SKM-1 treated with dmso at 0.1 percent for 144 hours (cell line): Measurements from ENCODE around the gene MYO7B.
A peak's percentile ranks its signal among the peaks of the same experiment; 100 is the strongest.

Source experiments
- DNase-seq: peaks from one replicate; lab custom pipeline; 2025; ENCODE audit not compliant: unreplicated experiment; lab: John Stamatoyannopoulos, UW

Gene MYO7B

DNA sequence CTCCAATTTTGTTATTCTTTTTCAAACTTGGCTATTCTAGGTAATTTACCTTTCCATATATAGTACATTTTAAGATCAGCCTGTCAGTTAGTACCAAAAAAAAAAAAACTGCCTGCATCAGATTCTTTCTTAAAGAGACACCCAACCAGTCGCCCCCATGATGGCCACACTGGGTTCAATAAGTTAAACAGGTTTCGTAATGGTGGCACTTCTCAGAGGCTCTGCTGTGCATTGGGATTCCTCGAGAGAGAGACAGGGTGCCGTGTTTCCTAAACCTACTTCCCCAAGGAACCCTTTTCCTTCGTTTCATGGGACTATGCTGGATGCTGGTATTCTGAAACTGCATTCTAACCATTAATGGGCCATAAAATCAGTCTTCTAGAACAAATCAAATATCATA lies 37.4 kb downstream of the MYO7B start:
- DNase-seq, result no peak

DNA sequence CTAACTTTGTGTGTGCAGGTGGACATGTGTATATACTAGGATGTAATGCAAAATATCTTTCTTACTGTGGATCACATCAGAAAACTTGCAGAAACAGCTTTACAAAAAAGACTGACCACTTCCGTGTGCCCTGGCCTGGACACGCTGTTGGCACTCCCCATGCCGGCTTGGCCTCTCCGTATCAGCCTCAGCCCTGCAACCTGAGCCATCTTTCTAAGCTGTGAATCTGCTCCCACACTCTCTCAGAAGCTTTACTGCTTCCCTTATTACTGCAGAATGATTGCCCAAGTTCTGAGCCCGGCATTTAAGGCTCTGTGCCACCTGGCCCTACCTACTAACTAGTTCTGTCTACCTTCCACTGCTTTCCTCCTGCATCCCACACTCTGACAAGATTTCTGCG lies 37.8 kb downstream of the MYO7B start:
- no peak for DNase-seq

DNA sequence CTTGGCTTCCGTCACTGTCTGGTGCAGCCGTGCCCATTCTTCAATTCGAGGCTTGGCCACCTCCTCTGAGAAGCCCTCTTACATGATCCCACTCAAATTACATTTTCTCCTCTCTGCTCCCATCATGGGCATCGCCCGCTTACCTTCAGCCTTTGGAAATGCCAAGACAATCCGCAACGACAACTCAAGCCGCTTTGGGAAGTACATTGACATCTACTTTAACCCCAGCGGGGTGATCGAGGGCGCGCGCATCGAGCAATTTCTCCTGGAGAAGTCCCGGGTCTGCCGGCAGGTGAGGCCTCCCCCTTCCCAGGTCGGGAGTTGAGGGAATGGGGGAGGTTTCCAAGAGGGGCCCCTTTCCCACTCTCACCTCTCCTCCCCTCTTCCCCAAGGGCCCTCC lies 38.3 kb downstream of the MYO7B start:
- no peak for DNase-seq

DNA sequence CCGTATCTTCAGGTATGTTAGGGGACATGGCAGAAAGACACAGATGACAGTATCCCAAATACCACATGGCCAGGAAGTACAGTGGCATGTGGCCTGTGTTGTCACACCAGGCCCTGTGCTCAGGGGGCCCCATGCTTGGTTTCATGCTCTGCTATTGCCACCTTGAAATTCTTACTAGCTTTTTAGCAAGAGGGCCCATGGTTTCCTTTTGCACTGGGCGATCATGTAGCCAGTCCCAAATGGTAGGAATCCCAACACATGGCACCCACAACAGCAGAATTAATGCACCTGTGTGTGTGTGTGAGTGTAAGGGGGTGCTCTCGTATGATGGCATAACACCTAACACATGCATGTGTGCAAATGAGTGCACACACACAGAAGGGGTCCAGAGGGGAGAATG lies 39.2 kb downstream of the MYO7B start:
- no peak for DNase-seq

DNA sequence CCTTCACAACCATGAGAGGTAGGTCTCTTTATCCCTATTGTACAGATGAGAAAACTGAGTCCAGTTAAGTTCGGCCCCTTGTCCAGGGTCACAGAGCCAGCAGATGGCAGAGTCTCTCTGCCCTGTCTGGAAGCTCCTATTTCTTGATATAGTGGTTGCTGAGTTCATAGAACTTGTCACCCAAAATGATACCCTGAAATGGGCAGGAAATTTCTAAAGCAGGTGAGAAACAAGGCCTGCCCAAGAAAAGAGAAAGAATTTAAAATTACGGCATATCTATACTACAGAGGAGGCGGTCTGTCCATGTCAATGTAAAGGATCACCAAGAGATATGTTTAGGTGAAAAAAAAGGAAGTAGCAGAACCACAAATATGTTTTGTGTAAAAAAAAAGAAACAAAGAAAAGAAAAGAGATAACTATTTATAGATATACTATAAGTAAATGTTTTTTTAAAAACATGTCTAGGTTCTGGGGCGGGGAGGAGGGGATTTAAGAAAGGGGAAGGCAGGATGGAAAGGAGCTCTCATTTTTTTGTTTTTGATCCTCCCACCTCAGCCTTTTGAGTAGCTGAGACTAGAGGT lies 39.8 kb downstream of the MYO7B start:
- DNase-seq, result peak; percentile 41

DNA sequence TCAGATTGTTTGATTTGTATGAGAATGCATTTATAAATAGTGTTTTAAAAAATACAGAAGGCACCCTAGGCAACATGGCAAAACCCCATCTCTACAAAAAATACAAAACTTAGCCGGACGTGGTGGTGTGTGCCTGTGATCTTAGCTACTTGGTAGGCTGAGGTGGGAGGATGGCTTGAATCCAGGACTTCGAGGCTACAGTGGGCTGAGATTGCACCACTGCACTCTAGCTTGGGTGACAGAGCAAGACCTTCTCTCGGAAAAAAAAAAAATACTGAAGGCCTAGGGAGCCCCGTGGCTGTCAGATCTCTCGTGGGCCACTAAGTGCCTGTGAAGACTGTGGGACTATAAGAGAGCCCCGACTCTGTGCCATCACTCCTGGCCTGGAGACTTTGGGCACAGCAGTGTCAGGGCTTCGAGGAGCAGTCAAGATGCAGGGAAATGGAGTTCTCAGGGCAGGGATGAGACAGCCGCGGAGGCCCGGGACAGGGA lies 40.5 kb downstream of the MYO7B start:
- no peak for DNase-seq

DNA sequence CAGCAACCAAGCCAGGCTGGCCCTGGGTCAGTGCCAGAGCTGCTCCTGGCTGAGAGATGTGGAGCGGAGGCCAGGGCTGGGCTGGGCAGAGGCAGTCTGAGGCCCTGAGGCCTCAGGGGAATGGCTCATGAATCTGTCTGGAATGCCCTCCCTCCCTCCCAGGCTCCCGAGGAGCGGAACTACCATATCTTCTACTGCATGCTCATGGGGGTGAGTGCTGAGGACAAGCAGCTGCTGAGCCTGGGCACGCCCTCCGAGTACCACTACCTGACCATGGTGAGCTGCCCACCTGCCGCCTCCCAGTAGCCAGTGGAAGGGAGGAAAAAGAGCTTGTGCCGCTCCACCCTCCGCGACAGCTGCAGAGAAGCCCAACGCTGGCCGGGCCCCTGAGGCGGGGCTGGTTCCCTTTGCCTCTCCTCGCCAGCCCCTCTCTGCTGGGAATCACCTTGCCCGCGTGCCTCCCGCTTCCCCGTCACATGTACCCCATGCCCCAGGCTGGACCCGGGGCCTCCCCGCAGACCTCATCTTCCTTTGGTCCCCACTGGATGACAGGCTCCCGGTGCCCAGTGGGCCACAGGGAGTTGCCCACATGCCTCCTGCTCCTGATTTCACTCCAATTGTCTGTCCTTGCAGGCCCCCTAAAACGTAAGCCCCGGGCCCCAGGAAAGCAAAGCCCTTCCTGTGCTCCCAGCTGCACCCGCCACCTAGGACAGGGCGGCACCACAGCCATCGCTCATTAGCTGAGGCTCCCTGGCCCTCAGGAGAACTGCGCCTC lies 41.1 kb downstream of the MYO7B start:
- DNase-seq, result no peak

DNA sequence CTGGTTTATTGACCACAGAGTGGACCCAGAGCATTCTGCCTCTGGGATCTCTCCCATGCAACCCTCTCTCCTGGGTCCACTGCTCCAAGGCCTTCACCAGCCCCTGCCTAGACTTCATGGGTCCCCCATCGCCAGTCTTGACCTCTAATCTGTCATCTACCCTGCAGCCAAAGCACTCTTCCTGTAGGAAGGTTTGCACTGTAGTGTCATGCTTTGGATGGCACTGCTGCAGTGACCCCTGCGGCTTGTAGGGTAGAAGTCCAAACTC lies 41.7 kb downstream of the MYO7B start:
- DNase-seq, result no peak

DNA sequence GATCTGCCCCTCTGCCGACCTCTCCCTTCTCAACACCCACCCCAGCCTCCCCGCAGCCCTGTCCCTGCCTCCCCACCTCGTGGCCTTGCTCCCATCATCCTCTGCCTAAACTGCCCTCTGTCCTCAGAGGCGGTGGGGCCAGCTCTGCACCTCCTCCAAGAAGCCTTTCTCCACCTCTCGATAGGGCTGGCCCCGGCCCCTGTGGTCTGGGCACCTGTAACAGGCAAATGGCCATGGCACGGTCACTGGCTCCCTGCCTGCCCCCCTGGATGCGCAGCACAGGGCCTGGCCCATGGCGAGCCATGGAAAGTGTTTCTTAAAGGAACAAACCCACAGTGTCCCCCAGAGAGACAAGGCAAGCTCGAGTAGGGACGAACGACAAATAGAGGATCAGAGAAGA lies 42.0 kb downstream of the MYO7B start:
- no peak for DNase-seq

DNA sequence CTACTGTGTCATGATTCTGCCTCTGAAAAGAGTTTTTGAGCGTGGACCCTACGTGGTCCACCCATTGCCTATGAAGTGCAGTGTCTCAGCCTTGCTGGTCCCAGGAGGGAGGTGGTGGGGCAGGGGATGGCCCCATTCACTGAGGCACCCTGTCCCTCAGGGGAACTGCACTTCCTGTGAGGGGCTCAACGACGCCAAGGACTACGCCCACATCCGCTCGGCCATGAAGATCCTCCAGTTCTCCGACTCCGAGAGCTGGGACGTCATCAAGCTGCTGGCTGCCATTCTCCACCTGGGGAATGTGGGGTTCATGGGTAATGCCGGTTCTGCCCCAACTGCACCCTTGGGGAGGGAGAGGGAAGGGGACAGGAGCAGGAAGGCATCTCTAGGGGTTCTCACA lies 42.5 kb downstream of the MYO7B start:
- DNase-seq, result no peak

DNA sequence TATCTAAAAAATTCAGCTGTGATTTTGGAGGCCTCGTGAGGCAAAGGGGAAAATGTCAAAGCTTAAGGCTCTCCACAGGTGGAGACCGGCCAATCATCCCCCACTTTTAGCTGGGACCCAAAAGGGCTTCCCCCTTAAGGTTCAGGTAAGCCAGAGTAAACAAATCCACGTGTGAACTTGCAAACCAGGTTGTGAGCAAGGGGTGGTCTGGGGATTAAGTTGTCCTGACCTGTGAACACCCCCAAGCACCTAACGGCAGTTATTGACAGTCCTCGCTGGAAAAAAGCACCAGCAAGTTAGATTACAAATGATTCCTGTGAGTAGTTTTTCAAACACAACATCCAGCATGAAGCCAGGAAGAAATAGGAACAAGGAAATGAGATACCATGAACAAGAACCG lies 42.9 kb downstream of the MYO7B start:
- DNase-seq, result no peak

DNA sequence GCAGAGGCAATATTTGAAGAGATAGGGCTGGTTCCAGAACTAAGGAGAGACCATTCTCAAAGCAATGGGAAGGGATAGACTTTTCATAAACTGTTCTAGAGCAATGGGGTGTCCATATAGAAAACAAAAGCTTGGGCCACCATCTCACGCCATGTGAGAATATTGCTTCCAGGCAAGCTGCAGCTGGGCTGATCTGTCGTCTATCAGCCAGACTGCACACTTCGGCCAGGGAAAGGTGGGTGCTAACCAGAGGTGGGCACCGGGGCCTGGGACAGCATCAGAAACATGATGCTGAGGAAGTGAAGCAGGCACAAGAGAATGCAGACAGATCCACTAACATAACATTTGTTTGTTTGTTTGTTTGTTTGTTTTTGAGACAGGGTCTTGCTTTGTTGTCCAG lies 43.7 kb downstream of the MYO7B start:
- no peak for DNase-seq

DNA sequence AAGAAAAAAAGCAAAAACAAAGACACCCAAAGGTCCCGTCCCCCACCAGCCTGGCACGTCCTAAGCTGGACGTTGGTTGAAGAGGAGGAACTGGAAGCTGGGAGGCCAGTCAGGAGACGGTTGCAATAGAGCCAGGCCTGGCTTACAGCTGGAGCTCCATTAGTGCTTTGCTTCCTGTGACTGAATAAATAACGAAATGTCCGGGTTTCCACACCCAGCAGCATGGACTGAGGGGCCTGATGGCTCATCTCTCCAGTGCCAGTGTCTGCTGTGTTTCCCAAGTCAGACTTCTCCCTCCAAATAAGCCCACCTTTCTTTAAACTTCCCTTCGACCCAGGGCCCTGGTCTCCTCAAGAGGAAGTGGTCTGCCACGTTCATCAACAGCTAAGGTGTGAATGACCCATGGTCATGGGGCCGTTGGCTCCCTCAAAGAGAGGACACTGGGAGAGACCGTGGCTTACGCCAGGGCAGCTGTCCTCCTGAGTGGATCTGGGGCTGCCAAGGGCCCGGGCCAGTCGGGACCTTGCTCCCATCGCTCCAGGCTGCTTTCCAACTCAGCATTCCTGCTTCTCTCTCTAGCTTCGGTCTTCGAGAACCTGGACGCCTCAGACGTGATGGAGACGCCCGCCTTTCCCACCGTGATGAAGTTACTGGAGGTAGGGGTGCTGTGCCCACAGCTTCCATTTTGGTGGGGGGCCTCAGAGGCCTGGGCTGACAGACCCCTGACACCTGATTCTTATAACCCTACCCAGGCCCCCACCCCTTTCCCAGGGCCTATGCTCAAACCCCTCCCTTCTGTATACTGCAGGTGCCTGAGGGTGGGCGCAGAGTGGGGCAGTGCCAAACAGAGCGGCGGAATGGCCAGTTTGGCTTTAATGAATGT lies 44.9 kb downstream of the MYO7B start:
- peak; percentile 30 for DNase-seq

DNA sequence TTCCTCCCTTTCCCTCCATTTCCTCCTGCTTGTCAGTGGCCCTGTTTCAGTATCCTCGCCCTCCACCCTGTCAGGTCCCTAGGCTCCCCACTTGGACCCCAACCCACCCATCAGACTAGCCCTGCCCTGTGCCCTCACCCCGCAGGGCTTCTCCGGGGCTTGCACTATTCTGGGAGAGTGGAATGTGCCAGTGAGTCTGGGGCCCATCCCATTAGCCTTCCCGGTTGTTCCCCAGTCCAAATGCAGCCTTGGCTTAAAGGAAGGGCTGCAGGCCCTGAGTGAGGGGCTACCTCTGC lies 45.5 kb downstream of the MYO7B start:
- DNase-seq, result no peak

DNA sequence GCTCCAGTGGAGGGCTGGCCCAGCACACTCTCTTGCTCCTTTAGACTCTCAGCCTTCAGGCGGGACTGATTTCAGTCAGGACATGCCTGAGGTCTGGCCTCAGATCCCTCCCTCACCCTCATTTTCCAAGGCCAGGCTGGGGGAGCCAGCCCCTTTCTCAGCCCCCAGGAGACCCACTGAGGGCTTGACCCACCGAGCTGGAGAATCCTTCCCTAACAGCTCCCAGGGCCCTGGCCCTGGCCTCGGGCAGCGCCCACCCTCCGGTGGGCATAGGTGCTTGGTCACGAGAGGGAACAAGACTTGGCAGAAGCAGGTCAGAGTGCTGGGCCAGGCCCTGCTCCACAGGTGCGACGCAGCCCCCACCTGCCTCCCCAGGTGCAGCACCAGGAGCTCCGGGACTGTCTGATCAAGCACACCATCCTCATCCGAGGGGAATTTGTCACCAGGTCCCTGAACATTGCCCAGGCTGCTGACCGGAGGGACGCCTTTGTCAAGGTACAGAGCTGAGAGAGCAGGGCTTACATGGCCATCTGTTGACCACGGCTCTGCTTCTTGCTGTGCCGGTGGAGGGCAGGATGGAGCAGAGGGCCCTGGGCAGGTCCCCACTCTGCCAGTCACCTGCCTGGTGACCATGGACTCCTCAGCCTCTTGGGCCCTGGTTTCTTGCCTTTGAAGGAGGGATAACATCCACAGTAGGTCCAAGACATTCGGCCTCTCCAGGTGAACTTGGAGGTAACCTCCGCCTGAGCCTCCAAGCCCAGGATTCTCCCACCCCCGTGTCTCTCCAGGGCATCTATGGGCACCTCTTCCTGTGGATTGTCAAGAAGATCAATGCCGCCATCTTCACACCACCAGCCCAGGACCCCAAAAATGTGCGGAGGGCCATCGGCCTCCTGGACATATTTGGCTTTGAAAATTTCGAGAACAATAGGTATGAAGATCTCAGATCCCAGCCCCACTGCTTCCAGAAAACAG lies 46.3 kb downstream of the MYO7B start:
- DNase-seq, result no peak

DNA sequence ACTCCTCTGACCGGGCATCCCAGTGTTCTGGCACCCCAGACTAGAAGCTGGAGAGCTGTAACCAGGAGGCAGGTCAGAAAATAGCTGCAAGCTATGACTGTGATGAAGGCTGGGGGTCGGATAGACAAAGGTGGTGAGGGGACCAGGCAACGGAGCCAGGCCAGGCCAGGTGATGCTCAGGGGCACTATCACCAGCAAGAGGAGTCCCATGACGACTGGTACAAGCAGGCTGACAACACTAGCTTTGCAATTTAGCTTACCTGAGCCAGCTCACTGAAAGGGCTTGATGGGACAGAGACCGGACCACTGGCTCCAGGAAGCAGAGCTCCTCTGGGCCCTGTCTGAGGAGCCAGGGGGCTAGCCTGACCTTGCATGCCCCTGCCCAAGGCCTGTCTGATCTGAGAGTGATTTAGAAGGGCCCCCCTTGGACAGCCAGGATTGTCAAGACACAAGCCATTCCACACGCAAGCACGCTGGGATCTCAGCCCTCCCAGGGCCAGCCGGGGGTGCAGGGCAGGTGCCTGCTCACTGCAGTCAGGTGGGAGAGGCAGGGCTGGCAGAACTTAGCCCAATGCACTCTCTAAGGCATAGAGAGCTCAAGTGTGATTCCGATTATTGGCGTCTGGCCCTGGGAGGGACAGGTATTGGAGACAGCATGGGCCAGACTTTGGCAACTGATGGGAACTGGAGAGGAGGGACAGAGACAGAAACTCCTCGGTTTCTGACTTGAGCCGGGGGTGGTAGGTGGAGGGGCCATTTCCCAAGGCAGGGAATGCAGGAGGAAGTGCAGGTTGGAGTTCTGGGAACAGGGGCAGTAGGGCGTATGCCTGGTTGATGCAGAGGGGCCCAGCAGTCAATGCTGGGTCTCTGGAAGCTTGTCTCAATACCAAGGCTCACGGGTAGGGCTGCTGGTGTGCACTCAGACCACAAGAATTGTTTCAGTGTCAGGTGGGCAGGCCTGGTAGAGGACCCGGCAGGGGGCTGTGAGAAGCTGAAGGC lies 47.7 kb downstream of the MYO7B start:
- no peak for DNase-seq

DNA sequence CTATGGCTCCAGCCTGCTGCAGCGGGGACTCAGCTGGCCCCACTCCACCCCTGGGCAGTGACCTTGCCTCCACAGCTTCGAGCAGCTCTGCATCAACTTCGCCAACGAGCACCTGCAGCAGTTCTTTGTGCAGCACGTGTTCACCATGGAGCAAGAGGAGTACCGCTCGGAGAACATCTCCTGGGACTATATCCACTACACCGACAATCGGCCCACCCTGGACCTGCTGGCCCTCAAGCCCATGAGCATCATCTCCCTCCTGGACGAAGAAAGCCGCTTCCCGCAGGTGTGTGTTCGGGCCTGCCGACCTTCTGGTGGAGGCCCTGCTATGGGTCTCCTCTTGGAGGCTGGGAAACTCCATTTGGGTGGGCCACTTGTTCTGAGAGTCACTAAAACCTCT lies 48.6 kb downstream of the MYO7B start:
- DNase-seq, result no peak

DNA sequence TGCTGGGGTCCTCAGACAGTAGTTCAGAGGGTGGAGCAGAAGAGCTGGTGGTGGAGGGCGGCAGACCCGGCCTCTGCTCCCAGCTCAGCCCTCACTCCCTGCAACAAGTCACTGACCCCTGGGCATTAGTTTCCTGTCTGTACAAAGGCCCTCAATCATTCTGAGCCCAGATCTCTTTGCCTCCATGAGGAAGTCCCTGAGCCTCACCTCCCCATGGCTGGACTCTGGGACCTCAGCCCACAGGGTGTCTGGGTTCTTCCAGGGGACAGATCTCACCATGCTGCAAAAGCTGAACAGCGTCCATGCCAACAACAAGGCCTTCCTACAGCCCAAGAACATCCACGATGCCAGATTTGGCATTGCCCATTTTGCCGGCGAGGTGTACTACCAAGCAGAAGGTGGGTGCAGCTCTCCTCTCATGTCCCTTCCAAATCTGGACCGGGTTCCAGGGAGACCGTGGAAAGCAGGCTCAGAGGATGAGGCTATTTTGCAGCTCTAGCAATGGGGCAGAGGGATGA lies 49.1 kb downstream of the MYO7B start:
- no peak for DNase-seq

DNA sequence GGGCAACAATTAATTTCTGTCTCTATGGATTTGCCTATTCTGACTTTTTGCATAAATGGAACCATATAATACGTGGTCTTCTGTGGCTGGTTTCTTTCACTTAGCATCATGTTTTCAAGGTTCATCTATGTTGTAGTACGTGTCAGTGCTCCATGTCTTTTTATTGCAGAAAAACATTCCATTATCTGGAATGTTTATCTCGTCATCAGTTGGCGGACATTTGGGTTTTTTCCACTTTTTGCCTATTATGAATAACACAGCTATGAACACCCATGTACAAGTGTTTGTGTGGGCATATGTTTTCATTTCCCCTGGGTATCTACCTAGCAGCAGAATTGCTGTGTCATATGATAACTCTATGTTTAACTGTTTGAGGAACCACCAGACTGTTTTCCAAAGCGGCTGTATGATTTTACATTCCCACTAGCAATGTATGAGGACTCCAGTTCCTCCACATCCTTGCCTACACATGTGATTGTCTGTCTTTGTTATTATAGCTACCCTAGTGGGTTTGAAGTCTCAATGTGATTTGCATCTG lies 49.9 kb downstream of the MYO7B start:
- DNase-seq, result no peak
